Urinary bladder (tissue), 4 donors: ENCODE measurements around the gene HSD17B10. TPM values are rescaled to one million over a fixed set of nuclear protein-coding genes. Genes with fewer than 3 reads are reported as not detected.
"Not testable (repeated sequence)": the region's sequence is repeated elsewhere in the genome, so short reads cannot be mapped to it uniquely, and the experiment has no call there.

Experiments used
- DNase-seq: peaks from one replicate; pipeline ENCODE4 v3.0.0-alpha.2; 2015; ENCODE audit errors: extremely low spot score
- H3K27ac ChIP-seq: one replicate; pipeline ENCODE4 v1.5.1; 2013; ENCODE audit warnings: low read depth, mild to moderate bottlenecking, moderate library complexity
- H3K36me3 ChIP-seq: one replicate; pipeline ENCODE4 v1.6.1; 2013; ENCODE audit warnings: mild to moderate bottlenecking, moderate library complexity; ENCODE audit not compliant: insufficient read depth
- H3K4me1 ChIP-seq: one replicate; pipeline ENCODE4 v1.6.1; 2013; ENCODE audit warnings: mild to moderate bottlenecking, moderate library complexity; ENCODE audit not compliant: insufficient read depth
- H3K4me3 ChIP-seq: one replicate; pipeline ENCODE4 v1.5.1; 2013; ENCODE audit warnings: low read depth, low read length
- WGBS: extraction: QIAGEN DNeasy Blood & Tissue Kit; methylation state at CpG from one replicate; pipeline ENCODE4 v1.1.7; 2013; 5-methylcytosine and 5-hydroxymethylcytosine counted together
- polyA plus RNA-seq: library from polyadenylated mRNA; stranded (reverse); fragments of 200-250 nt; gene quantifications from one replicate; pipeline ENCODE4 v1.2.3, GENCODE V29; 2013
- total RNA-seq: library from RNA; depleted of rRNA; stranded (reverse); fragments of >200 nt; gene quantifications from one replicate; pipeline ENCODE4 v1.2.3, GENCODE V29; 2014
- donor health status: healthy with polysubstance abuse.
- donor health status: healthy.

HSD17B10 gene
- total RNA-seq: 28.7 TPM
- polyA plus RNA-seq: 90.4 TPM

DNA sequence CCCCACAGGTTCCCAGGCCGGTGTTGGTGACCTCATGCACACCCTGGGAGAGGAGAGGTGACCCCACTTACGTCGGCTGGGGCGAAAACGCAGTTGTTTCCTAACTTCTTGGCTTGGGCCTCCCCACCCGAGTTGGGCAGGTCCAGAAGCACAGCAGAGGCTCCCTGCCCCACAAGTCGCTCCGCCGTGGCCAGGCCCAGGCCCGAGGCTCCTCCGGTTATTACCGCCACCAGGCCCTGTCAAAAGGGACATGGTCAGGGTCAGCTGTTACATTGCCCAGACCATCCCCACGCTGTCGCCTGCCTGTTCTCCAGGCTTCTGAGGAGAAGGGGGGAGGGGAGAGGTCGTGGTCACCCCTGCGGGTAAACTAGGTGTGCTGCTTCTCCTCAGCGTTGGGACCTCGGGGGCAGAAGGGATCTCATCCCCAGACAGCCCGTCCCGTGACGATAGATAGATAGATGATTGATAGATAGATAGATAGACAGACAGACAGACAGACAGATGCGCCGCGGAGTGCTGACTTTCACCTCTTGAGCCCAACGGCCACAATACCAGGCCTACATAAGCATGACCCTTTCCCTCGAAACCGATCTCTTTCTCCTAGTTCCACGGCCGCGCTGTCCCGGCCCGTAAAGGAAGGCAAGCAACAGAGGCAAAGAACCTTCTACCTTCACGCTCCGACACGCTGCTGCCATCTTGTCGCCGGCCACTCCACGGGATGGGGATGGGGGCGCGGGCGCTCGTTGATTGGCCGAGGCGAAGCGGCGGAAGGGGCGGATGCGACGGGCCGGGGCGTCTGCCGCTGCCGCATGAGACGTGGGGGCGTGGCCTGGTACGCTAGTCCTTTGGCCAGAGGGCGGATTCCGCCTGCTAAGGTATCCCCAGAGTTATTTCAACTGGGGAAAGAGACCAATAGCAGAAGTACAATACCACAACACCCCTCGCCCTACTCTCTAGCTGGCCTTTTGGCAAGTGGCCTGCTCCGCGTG lies at the start of gene HSD17B10:
Gene HSD17B10 (minus strand): TSS at position 720 of the 989 bp plus-strand sequence. CDS start 25 bp downstream, at position 695.
- Histone ChIP-seq H3K27ac (peak within 1 kb of the TSS; percentile 41), H3K4me3 (peak within 1 kb of the TSS; percentile 65), H3K4me1 (no peaks in the 10 kb centered on the region), H3K36me3 (no peaks in the 10 kb centered on the region)
- DNase-seq: peak; percentile 47
- WGBS: 4% methylated on average over 61 of the region's 61 CpGs

DNA sequence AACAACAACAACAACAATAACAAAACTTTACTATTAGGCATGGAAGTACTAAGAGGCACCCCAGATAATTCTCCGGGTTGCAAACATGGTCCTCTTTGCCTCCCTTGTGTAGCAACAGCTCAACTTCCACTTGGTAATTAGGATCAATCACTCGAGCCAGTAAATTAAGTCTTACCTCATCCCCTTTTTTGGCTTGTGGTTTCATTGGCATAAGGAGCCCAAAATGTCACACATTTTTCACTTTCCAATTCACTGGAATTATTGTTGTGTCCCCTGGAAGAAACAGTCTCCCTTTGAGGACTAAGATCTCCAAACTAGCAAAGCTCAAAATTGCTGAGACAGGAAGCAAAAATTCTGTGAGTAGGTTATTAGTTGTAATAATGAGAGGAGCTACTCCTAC lies 49.2 kb upstream of the HSD17B10 start:
- no peak overlapping the region for H3K4me3 ChIP-seq
- H3K4me1 ChIP-seq: no peaks in the 10 kb centered on the region
- 81% methylated on average over 2 of the region's 2 CpGs for WGBS
- no peaks in the 10 kb centered on the region for H3K36me3 ChIP-seq
- no peak for DNase-seq
- no peak overlapping the region for H3K27ac ChIP-seq

DNA sequence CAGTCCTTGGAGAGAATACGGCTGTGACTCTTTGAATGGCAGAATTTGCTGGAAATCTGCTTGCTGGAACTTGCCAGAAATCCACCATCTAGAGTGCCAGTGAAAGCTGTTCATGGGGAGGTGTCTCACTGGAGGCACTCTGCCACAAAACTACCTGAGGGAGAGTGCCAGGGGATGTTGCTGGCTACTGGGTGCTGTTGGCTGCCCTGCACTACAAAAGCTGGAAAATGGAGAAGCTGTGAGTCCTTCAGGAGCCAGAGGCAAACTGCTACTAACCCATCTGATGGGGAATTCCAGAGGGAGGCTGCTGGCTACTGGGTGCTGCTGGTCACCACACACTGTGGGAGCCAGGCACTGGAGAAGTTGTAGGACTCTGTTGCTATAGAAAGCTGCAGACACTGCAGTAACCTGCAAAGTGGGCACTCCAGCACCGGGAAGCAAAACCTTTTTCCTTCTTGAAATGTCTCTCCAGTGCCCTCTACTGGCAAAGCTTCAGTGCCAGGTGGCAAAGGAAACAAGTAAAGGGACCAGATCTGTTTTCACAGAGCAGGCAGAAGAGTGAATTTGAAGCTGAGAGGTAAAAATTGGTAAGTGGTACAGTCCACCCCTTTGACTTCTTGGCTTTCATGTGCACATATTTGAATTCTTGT lies 47.8 kb upstream of the HSD17B10 start:
- WGBS: 36% methylated on average over 2 of the region's 2 CpGs
- H3K4me1 ChIP-seq: no peaks in the 10 kb centered on the region
- H3K27ac ChIP-seq: no peak overlapping the region
- no peaks in the 10 kb centered on the region for H3K36me3 ChIP-seq
- DNase-seq: no peak
- H3K4me3 ChIP-seq: no peak overlapping the region

DNA sequence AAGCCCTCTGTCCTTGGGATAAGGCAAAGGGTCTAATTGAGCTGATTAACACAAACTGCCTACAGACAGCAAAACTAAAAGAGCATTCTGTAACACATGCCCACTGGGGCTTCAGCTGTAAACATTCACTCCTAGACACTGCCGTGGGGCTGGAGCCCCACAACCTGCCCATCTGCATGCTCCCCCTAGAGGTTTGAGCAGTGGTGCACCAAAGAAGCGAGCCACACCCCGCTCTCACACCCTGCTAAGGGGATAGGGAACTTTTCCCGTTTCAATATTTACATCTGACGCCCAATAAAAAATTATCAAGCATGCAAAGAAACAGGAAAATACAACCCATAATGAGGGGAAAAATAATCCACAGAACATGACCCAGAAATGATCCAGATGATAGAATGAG lies 46.9 kb upstream of the HSD17B10 start:
- Histone ChIP-seq H3K36me3 (no peaks in the 10 kb centered on the region), H3K27ac (no peak overlapping the region), H3K4me1 (no peaks in the 10 kb centered on the region), H3K4me3 (no peak overlapping the region)
- WGBS: 35% methylated on average over 5 of the region's 5 CpGs
- DNase-seq: no peak

DNA sequence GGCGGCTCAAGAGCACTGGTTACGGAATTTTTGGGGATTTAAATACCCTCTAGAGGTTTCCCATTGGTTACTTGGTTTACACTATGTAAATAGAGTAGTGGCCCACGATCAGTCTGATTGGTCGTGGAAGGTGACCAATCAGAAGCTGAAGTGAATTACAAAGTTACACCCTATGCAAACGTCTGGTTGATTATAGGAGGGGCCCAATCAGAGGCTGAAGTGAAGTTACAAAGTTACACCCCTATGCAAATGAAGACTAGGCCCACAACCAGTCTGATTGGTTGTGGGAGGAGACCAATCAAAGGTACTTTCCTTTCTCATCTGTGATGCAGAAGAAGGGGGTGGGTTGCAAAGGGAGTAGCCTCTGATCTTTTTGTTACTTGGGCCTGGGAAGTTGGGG lies 45.1 kb upstream of the HSD17B10 start:
- Histone ChIP-seq H3K36me3 (no peaks in the 10 kb centered on the region), H3K27ac (no peak overlapping the region), H3K4me3 (no peak overlapping the region), H3K4me1 (no peaks in the 10 kb centered on the region)
- WGBS: 73% methylated on average over 5 of the region's 5 CpGs
- no peak for DNase-seq

DNA sequence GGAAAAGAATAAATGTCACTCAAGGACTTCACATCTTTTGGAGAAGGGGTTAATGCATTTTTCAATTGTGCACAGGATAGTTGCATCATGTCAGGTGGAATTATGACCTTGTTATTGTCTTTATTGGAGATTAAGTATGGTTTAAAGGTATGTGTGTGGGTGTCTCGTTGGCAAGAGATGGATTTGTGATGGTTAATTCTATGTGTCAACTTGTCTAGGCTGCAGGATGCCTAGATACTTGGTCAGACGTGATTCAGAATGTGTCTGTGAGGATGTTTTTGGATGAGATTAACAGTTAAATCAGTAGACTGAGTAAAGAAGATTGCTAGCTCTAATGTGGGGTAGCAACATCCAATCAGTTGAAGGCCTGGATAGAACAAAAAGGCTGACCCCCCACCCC lies 42.2 kb upstream of the HSD17B10 start:
- Histone ChIP-seq H3K27ac (no peak overlapping the region), H3K4me3 (no peak overlapping the region), H3K4me1 (no peaks in the 10 kb centered on the region), H3K36me3 (no peaks in the 10 kb centered on the region)
- WGBS: 40% methylated on average over 2 of the region's 2 CpGs
- DNase-seq: no peak

DNA sequence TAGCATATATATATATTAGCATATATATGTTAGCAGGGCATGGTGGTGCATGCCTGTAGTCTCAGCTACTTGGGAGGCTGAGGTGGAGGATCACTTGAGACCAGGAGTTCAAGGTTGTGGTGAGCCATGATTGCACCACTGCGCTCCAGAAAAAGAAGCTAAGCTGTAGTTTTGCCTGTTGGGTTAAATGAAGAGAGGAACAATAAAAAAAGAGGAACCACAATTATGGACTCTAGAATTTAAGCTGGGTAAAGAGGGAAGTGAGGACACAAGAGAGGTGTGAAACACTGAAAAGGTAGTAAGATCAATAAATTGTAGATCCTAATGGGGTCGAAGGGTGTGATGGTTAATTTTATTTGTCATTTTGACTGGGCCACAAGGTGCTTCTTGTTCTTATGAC lies 40.5 kb upstream of the HSD17B10 start:
- H3K4me1 ChIP-seq: no peaks in the 10 kb centered on the region
- no peak overlapping the region for H3K4me3 ChIP-seq
- WGBS: 71% methylated on average over 2 of the region's 2 CpGs
- DNase-seq: no peak
- no peak overlapping the region for H3K27ac ChIP-seq
- no peaks in the 10 kb centered on the region for H3K36me3 ChIP-seq

DNA sequence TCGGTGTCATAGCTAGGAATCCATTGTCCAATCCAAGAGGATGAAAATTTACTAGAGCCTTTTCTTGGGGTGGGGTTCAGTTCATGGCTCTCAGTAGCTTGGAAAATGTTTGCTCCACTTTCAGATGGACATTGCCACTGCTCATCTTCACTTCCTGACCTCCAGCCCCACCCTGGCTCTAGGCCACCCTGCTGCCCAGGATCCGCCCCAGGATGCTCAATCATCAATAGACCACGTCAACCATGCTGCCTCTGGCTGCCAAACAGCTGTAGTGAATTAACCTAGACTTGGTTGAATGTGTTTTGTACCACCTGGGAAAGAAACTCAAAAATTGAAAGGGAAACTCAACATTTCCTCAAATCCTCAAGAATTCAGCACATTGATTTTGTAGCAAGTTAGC lies 37.2 kb upstream of the HSD17B10 start:
- Histone ChIP-seq H3K27ac (no peak overlapping the region), H3K4me3 (no peak overlapping the region), H3K4me1 (no peaks in the 10 kb centered on the region), H3K36me3 (no peaks in the 10 kb centered on the region)
- no peak for DNase-seq
- 75% methylated on average over 3 of the region's 3 CpGs for WGBS

DNA sequence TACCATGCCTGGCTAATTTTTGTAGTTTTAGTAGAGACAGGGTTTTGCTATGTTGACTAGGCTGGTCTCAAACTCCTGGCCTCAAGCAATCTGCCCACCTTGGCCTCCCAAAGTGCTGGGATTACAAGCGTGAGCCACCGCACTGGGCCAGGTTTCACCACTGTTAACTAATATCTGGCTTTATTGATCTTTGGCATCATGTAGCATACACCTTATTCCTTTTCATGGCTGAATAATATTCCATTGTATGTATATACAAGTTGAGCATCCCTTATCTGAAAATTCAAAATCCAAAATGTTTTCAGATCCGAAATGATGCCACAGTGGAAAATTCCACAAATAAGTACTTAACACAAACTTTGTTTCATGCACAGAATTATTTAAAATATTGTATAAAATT lies 34.5 kb upstream of the HSD17B10 start:
- not testable (repeated sequence) for H3K4me1 ChIP-seq, H3K27ac ChIP-seq, H3K36me3 ChIP-seq, DNase-seq, H3K4me3 ChIP-seq
- WGBS: 89% methylated on average over 3 of the region's 3 CpGs

DNA sequence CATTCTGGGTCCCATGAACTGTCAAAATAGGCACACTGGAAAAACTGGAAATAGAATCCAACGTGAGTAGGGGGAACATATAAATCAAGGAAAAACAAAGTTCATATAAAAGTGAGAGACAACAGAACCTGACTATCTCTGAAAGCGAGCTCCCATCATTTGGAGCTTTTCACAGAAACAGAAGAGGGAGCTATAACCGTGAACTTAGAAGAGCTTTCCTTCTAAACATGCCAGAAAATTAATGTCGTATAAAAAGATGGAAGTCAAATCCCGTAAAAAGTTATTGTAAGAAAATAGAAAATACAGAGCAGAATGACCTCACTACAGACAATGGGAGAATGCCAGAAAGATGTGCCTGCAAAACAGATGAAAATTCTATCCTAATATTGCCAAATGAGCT lies 23.9 kb upstream of the HSD17B10 start:
- no peaks in the 10 kb centered on the region for H3K36me3 ChIP-seq
- no peaks in the 10 kb centered on the region for H3K4me1 ChIP-seq
- DNase-seq: no peak
- no peak overlapping the region for H3K27ac ChIP-seq
- 23% methylated on average over 5 of the region's 5 CpGs for WGBS
- H3K4me3 ChIP-seq: no peak overlapping the region

DNA sequence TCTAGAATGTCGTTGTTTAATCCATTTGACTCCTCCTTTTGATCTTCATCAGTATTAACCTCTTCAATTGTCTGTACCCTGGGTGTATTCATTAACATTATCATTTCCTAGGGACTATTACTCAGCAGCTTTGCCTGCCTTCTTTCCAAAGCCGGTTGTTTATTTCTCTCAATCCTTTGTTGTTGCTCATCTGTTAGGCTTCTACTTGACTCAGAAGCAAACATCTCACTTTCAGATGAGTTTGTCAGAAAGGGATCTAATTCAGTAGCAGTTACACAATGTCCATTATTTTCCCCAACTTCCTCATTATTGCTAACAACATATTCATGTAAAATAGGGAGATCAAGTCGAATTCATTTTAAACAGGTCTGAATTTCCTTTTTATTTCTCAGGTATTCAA lies 22.1 kb upstream of the HSD17B10 start:
- no peak for DNase-seq
- Histone ChIP-seq H3K4me3 (no peak overlapping the region), H3K27ac (no peak overlapping the region), H3K4me1 (no peaks in the 10 kb centered on the region), H3K36me3 (no peaks in the 10 kb centered on the region)
- 47% methylated on average over 3 of the region's 3 CpGs for WGBS

DNA sequence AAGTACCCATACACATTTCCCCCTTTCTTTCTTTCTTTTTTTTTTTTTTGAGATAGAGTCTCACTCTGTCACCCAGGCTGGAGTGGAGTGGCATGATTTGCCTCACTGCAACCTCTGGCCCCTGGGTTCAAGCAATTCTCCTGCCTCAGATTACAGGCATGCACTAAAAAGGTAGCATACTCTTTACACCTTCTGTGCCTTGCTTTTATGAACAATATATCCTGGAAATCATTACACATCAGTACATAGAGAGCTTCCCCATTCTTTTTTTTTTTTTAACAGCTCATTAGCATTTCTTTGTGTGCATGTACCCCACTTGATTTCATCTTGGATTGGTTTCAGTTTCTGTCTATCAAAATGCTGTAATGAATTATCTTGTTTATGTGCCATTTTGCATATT lies 18.6 kb upstream of the HSD17B10 start:
- no peak overlapping the region for H3K27ac ChIP-seq
- DNase-seq: no peak

DNA sequence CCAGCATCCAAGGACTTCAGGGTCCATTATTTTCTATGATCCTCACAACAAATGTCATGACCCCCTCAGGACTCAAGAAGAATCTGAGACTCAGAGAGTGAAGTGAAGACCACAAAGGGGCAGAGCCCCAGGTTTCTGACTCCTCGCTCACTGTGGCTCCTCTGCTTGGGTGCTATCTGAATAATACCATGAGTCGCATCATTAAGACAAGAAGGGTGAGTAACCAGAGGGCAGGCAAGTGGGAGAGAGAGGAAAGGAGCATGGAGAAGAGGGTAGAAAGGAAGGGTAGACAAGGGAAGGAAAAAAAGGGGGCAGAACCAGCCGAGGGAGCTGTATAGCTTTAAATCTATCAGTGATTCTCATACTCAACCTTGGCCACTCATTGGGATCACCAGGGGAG lies 15.5 kb upstream of the HSD17B10 start:
- DNase-seq: no peak
- WGBS: 83% methylated on average over 3 of the region's 3 CpGs
- H3K4me1 ChIP-seq: no peaks in the 10 kb centered on the region
- no peak overlapping the region for H3K4me3 ChIP-seq
- H3K27ac ChIP-seq: no peak overlapping the region
- no peaks in the 10 kb centered on the region for H3K36me3 ChIP-seq

More for the DNA sequence above, 18.6 kb upstream of the HSD17B10 start:
- Histone ChIP-seq H3K4me1 (no peaks in the 10 kb centered on the region), H3K36me3 (no peaks in the 10 kb centered on the region), H3K4me3 (no peak overlapping the region)

DNA sequence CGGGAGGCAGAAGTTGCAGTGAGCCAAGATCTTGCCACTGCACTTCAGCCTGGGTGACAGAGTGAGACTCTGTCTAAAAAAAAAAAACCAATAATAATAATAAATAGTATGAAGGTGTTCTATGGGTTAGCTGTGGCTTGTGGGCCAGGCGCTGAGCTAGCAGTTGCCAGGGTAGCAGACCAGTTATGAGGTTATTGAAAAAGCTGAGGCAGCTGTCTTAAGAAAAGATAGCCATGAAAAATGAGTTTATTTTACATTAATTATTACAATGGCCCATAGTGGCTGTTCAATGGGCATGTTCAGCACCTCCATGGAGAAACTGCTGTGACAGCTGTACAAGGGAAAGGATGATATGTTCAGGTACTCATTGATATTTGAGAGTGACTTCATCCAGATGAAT lies 13.3 kb upstream of the HSD17B10 start:
- H3K36me3 ChIP-seq: no peaks in the 10 kb centered on the region
- H3K27ac ChIP-seq: no peak overlapping the region
- WGBS: 90% methylated on average over 2 of the region's 2 CpGs
- no peaks in the 10 kb centered on the region for H3K4me1 ChIP-seq
- no peak for DNase-seq
- no peak overlapping the region for H3K4me3 ChIP-seq
